HepG2 (cell line): ENCODE measurements around the gene STPG4.

Source experiments
- MAFK ChIP-seq, 2 experiments: IDR thresholded peaks in 1 of 2; conservative IDR thresholded peaks in 1 of 2; 2 replicates each; pipeline ENCODE4 v1.6.1; 2011; ENCODE audit warnings: improper control_type of control experiment in 2 of 2, low read length in 2 of 2
- ZNF33A ChIP-seq: sonication (generic); formaldehyde crosslinking; IDR thresholded peaks from 2 replicates; pipeline ENCODE4 v1.5.1; 2020; ENCODE audit warnings: missing genetic modification reagents, mild to moderate bottlenecking, moderate library complexity, borderline replicate concordance
- ZNF704 ChIP-seq: sonication (generic); formaldehyde crosslinking; IDR thresholded peaks from 2 replicates; pipeline ENCODE4 v1.8.1; 2023; ENCODE audit warnings: mild to moderate bottlenecking, inconsistent platforms, moderate library complexity, missing genetic modification reagents, borderline replicate concordance

- TF ChIP-seq ZNF33A (no peak), ZNF704 (CRISPR knock-in tag) (no peak), MAFK (conservative IDR thresholded peaks at IDR 0.05 in 1 of 2, IDR thresholded peaks at IDR 0.05 in 1 of 2; ENCODE audit: low read length in 2 of 2) (no peak)
Observed at GRCh38 chr2:47062681-47063537, 92.2 kb downstream of the STPG4 start.
